ENCODE measurements around the gene LRRC37A. TPM values are rescaled to one million over a fixed set of nuclear protein-coding genes. Genes with fewer than 3 reads are reported as not detected.
"Not testable (repeated sequence)": the region's sequence is repeated elsewhere in the genome, so short reads cannot be mapped to it uniquely, and the experiment has no call there.

The LRRC37A gene
- total RNA-seq, 1 experiment from 2014 or later: not detected

GRCh38 chr17:46385491-46385890, 90.6 kb downstream of the LRRC37A start:
- DNase-seq (ENCODE audit: low read depth); in situ Hi-C loops (cut with HindIII; ENCODE audit: low pct_unique_long_range_greater_than_20kb, low sequenced_read_pairs): not testable (repeated sequence)

Other genes starting within 250 kb of the LRRC37A start
- 32.8 and 35.6 TPM in 2 replicates for gene KANSL1, start 101.7 kb upstream of the LRRC37A start, total RNA-seq (2014; rRNA removed; shearing (Covaris generic); ENCODE audit: low replicate concordance)
- 1.6 and 8.8 TPM in 2 replicates for gene ARL17B, start 66.6 kb downstream of the LRRC37A start, total RNA-seq (2014; rRNA removed; shearing (Covaris generic); ENCODE audit: low replicate concordance)
- gene LRRC37A2, start 217.3 kb downstream of the LRRC37A start, total RNA-seq (2014; rRNA removed; shearing (Covaris generic); ENCODE audit: low replicate concordance): 1.6 and 2.5 TPM in 2 replicates

Data from Caki2 (cell line).